Measurements from ENCODE around the gene DSP.

DSP gene, protein sequence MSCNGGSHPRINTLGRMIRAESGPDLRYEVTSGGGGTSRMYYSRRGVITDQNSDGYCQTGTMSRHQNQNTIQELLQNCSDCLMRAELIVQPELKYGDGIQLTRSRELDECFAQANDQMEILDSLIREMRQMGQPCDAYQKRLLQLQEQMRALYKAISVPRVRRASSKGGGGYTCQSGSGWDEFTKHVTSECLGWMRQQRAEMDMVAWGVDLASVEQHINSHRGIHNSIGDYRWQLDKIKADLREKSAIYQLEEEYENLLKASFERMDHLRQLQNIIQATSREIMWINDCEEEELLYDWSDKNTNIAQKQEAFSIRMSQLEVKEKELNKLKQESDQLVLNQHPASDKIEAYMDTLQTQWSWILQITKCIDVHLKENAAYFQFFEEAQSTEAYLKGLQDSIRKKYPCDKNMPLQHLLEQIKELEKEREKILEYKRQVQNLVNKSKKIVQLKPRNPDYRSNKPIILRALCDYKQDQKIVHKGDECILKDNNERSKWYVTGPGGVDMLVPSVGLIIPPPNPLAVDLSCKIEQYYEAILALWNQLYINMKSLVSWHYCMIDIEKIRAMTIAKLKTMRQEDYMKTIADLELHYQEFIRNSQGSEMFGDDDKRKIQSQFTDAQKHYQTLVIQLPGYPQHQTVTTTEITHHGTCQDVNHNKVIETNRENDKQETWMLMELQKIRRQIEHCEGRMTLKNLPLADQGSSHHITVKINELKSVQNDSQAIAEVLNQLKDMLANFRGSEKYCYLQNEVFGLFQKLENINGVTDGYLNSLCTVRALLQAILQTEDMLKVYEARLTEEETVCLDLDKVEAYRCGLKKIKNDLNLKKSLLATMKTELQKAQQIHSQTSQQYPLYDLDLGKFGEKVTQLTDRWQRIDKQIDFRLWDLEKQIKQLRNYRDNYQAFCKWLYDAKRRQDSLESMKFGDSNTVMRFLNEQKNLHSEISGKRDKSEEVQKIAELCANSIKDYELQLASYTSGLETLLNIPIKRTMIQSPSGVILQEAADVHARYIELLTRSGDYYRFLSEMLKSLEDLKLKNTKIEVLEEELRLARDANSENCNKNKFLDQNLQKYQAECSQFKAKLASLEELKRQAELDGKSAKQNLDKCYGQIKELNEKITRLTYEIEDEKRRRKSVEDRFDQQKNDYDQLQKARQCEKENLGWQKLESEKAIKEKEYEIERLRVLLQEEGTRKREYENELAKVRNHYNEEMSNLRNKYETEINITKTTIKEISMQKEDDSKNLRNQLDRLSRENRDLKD (N-terminal part only)

DNA sequence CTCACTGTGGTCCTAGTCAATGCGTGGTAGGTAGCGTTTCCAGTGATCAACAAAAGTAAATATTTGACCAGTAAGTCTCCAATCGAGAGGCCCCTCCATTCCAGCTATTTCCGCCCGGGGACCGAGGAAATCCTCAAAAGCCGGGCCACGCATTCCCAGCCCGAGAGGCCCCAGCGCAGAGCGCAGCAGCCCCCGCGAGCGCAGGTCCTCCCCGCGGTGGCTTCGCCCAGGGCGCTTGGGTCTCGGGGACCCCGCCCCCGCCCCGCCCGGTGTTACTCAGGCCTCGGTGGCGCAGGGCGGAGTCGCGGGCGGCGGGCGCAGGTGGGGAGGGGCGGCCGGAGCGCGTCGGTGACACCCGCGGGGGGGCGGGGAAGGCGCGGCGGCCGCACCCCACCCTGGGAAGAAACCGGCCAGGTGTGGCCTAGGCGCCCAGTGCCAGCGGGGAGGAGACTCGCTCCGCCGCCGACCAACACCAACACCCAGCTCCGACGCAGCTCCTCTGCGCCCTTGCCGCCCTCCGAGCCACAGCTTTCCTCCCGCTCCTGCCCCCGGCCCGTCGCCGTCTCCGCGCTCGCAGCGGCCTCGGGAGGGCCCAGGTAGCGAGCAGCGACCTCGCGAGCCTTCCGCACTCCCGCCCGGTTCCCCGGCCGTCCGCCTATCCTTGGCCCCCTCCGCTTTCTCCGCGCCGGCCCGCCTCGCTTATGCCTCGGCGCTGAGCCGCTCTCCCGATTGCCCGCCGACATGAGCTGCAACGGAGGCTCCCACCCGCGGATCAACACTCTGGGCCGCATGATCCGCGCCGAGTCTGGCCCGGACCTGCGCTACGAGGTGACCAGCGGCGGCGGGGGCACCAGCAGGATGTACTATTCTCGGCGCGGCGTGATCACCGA lies at the start of gene DSP:
DSP (plus strand) TSS at position 497 of the 890 bp plus-strand sequence; CDS start at position 742, 245 bp downstream.
- peak; percentile 5 for DNase-seq

GRCh38 chr6:7493866-7494265 lies 47.6 kb upstream of the DSP start:
- no peak for DNase-seq

GRCh38 chr6:7494638-7495037 lies 46.8 kb upstream of the DSP start:
- DNase-seq, result no peak

DNA sequence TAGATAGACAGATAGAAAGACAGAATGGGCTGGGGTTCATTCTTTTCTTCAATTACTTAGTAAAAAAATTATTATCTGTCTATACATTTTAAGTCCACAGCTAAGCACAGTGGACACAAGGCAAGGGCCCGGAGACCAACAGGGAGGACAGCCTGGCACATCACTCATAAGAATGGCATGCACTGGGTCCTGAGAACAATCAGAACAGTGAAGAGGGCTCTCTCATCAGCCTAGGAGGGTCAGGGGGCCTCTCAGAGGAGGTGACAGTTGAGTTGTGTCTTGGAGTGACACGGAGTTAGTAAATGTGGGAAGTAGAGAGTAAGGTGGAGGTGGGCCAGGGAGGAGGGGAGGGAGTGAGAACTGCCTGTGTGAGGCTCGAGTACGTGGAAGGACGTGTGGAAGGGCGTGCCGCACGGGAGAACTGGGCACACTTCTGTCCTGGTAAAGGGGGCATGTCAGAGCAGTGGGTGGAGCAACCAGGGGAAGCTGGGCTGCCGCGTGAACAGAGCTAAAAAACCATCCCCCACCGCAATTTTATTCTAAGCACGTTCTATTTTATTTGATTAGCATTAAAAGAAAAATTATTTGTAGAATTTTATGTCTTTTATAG lies 45.1 kb upstream of the DSP start:
- no peak for DNase-seq

- no peak for DNase-seq
Observed at GRCh38 chr6:7500752-7501282, 40.7 kb upstream of the DSP start.

DNA sequence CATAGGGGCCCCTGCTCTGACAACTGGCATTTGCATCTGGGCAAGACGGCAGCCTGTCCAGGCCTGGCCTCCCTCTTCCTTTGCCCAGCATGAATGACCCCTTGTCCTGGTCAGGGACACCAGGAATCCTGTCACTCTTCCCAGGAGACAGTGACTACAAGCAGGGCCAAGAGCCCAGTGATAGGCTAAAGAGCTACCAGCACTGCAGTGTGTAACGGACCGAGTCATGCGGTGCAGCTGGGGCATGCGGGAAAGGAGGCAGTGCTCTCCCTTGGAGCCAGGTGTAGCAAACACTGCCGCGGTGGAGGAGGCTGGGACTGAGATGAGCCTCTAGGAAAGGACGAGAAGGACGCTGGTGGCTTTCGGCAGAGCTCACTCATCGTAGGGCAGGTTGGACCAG lies 38.7 kb upstream of the DSP start:
- DNase-seq, result no peak

DNA sequence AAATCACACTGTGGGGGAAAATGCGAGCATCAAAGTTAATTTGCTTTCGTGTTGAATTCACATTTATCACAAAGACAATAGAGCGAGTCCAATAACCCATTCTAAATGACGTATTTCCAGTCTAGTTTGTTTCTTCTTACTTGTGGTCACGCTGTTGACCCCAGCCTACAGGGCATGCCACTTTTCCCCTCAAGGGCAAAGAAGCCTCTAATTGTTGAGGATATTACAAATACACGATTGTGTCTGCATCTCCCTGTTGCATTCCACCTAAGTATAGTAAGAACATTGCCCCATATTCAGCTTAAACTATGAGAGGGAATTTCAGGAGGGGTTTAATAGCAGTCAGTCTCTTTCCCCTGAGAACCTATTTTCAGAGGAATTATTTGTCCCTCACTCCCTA lies 37.4 kb upstream of the DSP start:
- no peak for DNase-seq

GRCh38 chr6:7505189-7505699 lies 36.2 kb upstream of the DSP start:
- no peak for DNase-seq

DNA sequence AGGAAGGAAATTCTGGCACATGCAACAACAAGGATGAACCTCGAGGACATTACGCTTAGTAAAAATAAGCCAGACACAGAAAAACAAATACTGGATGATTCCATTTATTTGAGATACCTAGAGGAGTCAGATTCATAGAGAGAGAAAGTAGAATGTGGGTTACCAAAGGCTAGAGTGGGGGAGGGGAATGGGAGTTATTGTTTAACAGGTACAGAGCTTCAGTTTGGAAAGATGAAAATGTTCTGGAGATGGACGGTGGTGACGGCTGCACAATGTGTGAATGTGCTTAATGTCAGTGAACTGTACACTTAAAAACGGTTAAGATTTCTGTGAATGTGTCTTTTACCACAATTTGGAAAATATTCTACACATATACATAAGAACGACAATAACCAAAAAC lies 33.9 kb upstream of the DSP start:
- no peak for DNase-seq

DNA sequence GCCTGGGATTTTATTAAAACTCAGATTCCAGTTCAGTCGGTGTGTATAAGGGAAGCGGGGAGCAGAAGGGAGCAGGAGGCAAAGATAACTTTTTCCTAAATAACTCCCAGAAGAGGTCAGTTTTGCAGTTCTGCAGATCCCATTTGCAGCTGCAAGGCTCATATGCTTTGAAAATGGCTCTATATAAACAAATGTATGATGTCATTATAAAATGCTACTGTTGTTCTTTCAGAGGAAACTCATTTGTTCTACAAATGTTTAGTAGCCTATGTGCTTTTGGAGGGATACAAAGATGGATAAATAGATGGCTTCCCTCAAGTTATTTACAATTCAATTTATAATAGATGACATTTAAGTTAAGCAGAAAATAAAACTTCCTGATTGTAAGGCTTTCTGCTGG lies 29.2 kb upstream of the DSP start:
- no peak for DNase-seq

GRCh38 chr6:7513529-7513928 lies 27.9 kb upstream of the DSP start:
- no peak for DNase-seq

GRCh38 chr6:7515363-7515762 lies 26.1 kb upstream of the DSP start:
- DNase-seq, result no peak

- DNase-seq, result no peak
Observed at GRCh38 chr6:7518877-7519276, 22.6 kb upstream of the DSP start.

- DNase-seq, result no peak
Observed at GRCh38 chr6:7522873-7523272, 18.6 kb upstream of the DSP start.

DNA sequence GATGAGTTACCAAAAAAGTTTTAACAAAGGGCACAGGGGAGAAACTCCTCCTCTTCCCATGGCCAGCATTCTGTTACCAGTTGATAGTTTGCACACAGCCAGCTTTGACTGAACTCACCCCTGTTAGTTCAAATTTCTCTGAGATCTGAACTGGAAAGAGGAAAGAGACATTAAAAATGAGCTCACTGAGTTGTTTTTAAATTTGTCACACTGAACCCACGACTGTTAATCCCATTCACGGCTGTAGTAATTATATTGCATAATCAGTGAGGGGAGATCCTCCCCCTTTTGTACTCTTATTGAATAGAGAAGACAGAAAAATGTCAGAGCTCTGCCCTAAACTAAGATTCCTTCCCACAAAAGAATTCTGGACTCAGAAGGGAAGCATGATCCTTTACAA lies 17.5 kb upstream of the DSP start:
- DNase-seq, result no peak

GRCh38 chr6:7526755-7527154 lies 14.7 kb upstream of the DSP start:
- no peak for DNase-seq

GRCh38 chr6:7528565-7528964 lies 12.9 kb upstream of the DSP start:
- DNase-seq, result no peak

DNA sequence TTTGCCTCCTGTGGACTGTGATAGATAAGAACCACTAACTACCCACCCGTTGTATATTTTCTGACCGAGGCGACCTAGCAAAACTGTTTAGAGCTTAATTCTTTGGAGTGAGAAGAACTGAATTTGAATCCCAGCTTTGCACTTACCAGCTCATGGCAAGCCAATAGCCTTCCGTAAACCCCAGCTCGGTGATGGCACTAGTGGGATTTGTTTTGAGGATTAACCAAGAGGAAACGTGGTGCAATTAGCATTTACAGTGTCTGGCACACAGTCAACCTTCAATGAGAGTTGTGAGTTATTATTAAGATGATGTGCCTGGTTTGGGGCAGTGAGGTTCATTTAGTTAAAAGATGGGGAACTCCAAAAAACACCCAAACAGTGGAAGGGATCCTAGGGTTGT lies 12.3 kb upstream of the DSP start:
- no peak for DNase-seq

DNA sequence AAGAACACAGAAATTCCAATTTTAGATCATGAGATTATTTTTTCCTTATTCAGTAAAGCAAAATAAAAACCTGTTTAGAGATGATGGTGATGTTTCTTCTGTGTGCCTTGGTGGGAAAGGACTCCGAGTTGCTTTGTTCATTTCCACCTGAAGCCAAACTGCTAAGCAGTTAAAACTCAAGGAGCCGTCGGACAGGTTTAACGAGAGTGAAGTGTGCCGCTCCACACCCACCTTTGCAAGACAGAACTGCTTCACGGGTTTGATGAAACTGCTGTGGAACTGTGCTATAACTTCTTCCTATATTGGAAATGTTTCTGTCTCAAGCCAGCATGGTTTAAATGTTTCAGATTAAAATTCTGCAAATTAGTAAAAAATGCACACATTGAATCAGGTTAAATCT lies 9.2 kb upstream of the DSP start:
- DNase-seq, result no peak

GRCh38 chr6:7532821-7533220 lies 8.7 kb upstream of the DSP start:
- DNase-seq, result no peak

GRCh38 chr6:7534192-7534591 lies 7.3 kb upstream of the DSP start:
- no peak for DNase-seq

Measured in activated CD4-positive, alpha-beta T cell treated with anti-CD3 and anti-CD28 coated beads, Interleukin-2, amount 50 U/mL, for 16 hours (primary cell).